AG09309 (cell line): ENCODE results near the gene VAV2.

ENCODE experiments used
- DNase-seq: peaks from one replicate; pipeline ENCODE4 v3.0.0-alpha.2; 2010; ENCODE audit warnings: low read depth
- H3K4me3 ChIP-seq: 2 replicates; pipeline ENCODE4 v1.5.1; 2011; ENCODE audit warnings: mild to moderate bottlenecking, low read depth, low read length, moderate library complexity; ENCODE audit not compliant: control insufficient read depth
- TF ChIP-seq, protein P1 (sequence below): IDR thresholded peaks from 2 replicates; pipeline ENCODE4 v1.5.1; 2011; ENCODE audit warnings: mild to moderate bottlenecking, low read depth, low read length, inconsistent platforms; ENCODE audit not compliant: insufficient read depth, control insufficient read depth; ENCODE audit errors: missing control alignments

Gene VAV2

DNA sequence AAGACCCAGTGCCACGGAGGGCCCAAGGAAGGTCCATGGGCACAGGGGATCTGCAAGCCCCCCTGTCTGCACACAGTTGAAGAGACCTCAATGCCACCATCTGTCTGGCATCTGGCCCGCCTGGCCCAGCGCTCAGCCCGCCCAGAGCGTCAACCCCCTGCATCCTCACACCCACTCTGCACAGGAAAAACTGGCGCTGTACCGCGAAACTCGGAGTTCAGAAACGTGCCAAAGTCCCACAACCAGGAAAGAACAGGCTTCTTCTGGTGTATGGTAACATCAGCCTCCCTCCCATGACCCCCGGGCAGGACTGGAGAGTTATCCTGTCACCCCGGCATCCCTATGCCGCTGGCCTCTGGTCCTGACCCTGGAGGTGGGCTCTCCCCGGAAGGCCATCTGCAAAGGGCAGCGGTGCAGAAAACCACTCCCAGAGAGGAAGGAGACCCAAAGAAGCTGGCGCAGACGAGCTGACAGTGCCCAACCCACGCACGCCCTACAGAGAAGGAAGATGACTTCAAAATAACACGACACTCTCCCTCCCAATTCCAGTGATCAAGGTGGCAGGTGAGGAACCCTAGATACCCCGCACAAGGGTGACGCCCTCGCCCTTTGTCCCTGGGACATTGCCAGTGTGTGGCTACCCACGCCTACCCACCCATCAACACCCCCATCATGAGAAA is 18.9 kb downstream of the VAV2 start:
- no peak for DNase-seq
- no peak overlapping the region for H3K4me3 ChIP-seq
- TF ChIP-seq, protein P1, sequence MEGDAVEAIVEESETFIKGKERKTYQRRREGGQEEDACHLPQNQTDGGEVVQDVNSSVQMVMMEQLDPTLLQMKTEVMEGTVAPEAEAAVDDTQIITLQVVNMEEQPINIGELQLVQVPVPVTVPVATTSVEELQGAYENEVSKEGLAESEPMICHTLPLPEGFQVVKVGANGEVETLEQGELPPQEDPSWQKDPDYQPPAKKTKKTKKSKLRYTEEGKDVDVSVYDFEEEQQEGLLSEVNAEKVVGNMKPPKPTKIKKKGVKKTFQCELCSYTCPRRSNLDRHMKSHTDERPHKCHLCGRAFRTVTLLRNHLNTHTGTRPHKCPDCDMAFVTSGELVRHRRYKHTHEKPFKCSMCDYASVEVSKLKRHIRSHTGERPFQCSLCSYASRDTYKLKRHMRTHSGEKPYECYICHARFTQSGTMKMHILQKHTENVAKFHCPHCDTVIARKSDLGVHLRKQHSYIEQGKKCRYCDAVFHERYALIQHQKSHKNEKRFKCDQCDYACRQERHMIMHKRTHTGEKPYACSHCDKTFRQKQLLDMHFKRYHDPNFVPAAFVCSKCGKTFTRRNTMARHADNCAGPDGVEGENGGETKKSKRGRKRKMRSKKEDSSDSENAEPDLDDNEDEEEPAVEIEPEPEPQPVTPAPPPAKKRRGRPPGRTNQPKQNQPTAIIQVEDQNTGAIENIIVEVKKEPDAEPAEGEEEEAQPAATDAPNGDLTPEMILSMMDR, result no peak

DNA sequence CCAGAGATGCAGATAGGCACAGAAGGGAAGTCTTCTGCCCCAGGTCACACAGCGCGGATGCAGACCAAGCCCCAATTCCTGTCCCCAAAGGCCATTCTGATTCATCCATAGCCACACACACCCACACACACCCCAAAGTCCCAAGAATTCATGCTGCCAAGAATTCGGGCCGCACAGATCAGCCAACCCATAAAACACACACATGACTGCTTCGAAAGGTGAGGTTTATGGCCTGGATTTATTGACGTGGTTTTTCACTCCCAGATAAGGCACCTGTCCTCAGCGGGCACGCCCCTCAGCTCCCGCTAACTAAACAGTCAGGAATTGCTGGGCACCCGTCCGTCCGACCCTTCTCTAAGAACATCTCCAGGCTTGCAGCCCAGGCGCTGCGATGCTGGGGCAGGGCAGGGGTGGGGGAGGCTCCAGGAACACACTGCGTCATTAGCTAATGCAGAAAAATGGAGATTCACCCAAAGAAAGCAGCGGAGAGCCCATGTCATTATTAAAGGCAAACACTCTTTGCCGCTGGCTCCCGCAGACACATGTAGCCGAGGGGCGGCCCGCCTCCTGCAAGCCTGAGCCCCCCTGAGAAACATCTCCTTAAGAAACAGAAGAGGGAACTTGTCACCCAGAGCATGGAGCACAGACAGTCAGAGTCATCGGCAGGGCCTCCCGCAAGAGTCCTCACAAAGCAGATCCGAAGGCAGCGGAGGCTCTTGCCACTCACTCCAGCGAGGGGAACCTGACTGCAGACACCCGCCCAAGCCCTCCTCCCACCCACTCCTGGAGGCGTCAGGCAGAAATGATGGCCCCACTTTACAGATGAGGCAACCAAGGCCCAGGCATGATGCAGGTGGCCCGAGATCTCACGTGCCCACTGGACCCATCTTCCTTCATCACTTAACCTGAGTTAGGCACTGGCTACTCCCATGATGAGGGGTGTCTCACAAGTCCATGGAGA is 19.9 kb downstream of the VAV2 start:
- TF ChIP-seq, protein P1, result no peak
- no peak overlapping the region for H3K4me3 ChIP-seq
- no peak for DNase-seq

DNA sequence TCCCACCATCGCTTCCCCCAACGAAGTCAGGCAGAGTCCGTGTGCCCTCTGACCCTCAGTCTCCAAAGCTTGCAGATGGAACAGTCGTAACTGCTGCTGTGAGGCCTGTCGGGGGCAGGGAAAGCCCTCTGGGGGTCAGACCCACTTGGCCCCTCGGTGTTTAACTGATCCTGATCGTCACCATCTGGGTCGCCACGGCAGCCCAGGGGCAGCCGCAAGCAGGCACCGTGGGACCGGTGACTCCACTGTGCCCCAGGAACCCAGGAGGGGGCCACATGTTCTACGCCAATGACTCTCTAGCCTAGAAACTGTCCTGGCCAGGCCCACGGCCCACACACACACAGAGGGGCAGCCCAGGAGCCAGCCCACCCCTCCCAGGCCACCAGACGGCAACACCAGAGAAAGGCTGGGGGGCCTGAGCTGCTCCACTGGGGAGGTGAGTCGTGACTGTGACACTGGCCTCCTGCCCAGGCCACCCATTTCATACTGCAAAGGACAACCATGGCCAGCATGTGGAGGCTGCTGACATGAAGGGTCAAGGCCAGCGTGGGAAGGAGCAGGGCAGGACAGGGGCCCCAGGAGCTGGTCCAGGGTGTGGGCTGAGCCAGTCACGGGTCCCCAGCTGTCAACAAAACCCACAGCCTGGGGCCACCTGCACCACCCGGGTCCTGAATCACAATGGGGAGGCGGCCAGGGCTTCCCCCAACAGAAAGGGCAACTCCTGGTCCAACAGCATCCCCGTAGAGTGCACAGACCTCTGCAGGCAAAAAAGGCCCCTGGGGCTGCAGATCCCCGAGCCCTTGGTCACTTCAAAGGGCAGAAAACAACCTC is 20.8 kb downstream of the VAV2 start:
- DNase-seq, result no peak
- no peak overlapping the region for H3K4me3 ChIP-seq
- TF ChIP-seq, protein P1, result no peak

DNA sequence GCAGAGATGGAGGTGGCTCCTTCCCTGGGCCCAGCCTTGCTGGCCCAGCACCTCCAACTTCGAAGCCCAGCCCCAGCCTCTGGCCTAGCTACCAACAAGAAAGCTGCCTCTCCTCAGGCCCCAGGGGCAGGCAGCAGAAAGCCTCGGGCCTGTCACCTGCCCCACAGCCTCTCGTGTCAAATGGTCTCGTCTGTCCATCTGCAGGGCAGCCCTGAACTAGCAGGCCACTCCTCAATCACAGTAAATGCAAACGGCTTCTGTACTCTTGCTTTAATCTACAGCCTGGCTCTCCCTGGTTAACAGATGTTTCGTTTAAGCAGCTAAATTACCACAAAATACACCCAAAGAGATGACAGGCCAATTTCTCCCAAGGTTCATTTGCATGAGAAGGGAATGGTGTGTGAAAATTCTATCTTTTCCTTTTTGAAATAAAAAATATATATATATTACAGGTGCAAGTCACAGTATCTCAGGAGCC is 21.5 kb downstream of the VAV2 start:
- no peak overlapping the region for H3K4me3 ChIP-seq
- DNase-seq, result no peak
- TF ChIP-seq, protein P1, result no peak

DNA sequence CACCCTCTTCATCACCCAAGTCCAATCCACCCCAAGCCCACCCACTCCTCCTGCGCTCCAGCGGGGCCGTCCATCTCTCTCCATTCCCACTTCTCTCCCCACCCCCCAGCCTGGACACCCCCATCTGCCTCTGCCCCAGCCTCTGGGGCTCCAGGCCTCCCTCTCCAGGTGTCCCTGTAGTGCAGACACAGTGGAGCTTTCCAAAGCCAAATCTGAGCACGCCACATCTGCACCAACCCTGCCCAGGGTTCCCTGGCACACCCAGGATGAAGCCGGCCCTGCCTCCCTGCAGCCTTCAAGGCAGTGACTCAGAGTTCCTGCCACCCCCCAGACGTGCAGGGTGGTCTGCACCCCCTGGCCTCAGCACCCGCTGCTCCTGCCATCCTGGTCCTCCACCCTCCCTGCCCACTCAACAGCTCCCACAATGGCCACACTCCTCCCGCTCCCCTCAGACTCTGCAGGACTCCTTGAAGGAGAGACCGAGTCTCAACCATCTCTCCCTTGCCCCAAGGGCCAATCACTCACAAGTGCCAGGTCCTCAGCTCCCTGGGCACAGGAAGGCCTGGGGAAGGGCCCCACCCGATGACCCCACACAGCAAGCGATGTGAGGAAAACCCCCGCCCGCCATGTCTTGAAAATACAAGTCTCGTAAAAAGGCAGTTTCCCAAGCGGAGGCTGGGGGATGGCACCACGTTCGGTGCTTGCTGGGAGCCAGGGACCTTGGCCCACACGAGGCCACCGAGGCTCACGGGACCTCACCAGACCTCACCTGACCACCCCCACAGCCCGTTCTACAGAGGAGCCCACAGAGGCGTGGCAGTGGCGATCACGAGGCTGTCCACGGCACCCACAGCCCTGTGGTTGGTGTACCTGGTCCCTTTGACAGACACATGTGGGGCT is 22.2 kb downstream of the VAV2 start:
- TF ChIP-seq, protein P1, result no peak
- no peak for DNase-seq
- H3K4me3 ChIP-seq, result no peak overlapping the region
